GM19397 (cell line): ENCODE measurements around the gene PTCD2.

Experiments used
- ATAC-seq: cut with Tn5 transposase; IDR thresholded peaks from one replicate; pipeline ENCODE4 v1.9.1; 2021; ENCODE audit warnings: mild to moderate bottlenecking, moderate library complexity; ENCODE audit not compliant: unreplicated experiment

The PTCD2 gene

GRCh38 chr5:72408603-72409002 lies 88.4 kb downstream of the PTCD2 start:
- no peak for ATAC-seq

GRCh38 chr5:72410688-72411295 lies 90.6 kb downstream of the PTCD2 start:
- ATAC-seq: no peak

GRCh38 chr5:72412283-72413055 lies 92.3 kb downstream of the PTCD2 start:
- no peak for ATAC-seq

GRCh38 chr5:72415616-72416325 lies 95.6 kb downstream of the PTCD2 start:
- no peak for ATAC-seq

GRCh38 chr5:72417333-72418062 lies 97.3 kb downstream of the PTCD2 start:
- no peak for ATAC-seq
